H1 (cell line): ENCODE data around the gene MUC5AC. TPM values are rescaled to one million over a fixed set of nuclear protein-coding genes. Genes with fewer than 3 reads are reported as not detected.
"Not testable (repeated sequence)": the region's sequence is repeated elsewhere in the genome, so short reads cannot be mapped to it uniquely, and the experiment has no call there.

Experiments used
- CTCF ChIA-PET: fragments of 300-600 bp; sonication (Branson Sonifier 250); formaldehyde crosslinking; loops from one replicate; lab custom pipeline; 2021; ENCODE audit not compliant: partially characterized antibody; lab: Charles Lee
- POLR2A ChIA-PET: fragments of 300-600 bp; sonication (Branson Sonifier 250); formaldehyde crosslinking; loops from one replicate; lab custom pipeline; 2021; ENCODE audit warnings: inconsistent platforms; ENCODE audit not compliant: partially characterized antibody; lab: Charles Lee
- DNase-seq, 2 experiments: peaks; one replicate each; pipeline versions ENCODE4 v3.0.0 to v3.0.0-alpha.2; 2010 to 2022; ENCODE audit warnings: low spot score in 2 of 2, low read depth in 1 of 2, mixed read lengths in 1 of 2
- FAIRE-seq: peaks from 2 replicates; lab custom pipeline; 2011; peaks lifted over from hg19 to GRCh38; lab: Jason Lieb, UNC
- H2AFZ ChIP-seq: 2 replicates; pipeline ENCODE4 v1.8.1; 2012; ENCODE audit warnings: low read length, inconsistent platforms
- H2AK5ac ChIP-seq: 2 replicates; pipeline ENCODE4 v1.6.1; 2013; ENCODE audit warnings: low read depth, low read length
- H2BK120ac ChIP-seq: replicated peaks from 2 replicates; pipeline ENCODE3; 2013; ENCODE audit warnings: low read depth, low read length, inconsistent platforms
- H2BK12ac ChIP-seq: 2 replicates; pipeline ENCODE4 v1.6.1; 2013; ENCODE audit warnings: low read depth, low read length
- H2BK15ac ChIP-seq: 2 replicates; pipeline ENCODE4 v1.6.1; 2013; ENCODE audit warnings: low read length
- H2BK20ac ChIP-seq: 2 replicates; pipeline ENCODE4 v1.6.1; 2013; ENCODE audit warnings: low read length
- H2BK5ac ChIP-seq: 2 replicates; pipeline ENCODE4 v1.6.1; 2013; ENCODE audit warnings: low read depth, low read length
- H3K14ac ChIP-seq: 2 replicates; pipeline ENCODE4 v1.6.1; 2013; ENCODE audit warnings: inconsistent platforms; ENCODE audit not compliant: insufficient read length
- H3K18ac ChIP-seq: 2 replicates; pipeline ENCODE4 v1.6.1; 2013; ENCODE audit warnings: low read length; ENCODE audit errors: extremely low read depth
- H3K23ac ChIP-seq: 2 replicates; pipeline ENCODE4 v1.6.1; 2013; ENCODE audit warnings: inconsistent platforms; ENCODE audit not compliant: insufficient read length
- H3K23me2 ChIP-seq: 2 replicates; pipeline ENCODE4 v1.6.1; 2013; ENCODE audit warnings: low read depth, low read length
- H3K27ac ChIP-seq: 2 replicates; pipeline ENCODE4 v1.6.1; 2011; ENCODE audit warnings: low read depth, low read length, inconsistent platforms
- H3K27me3 ChIP-seq, 4 experiments: replicated peaks in 1 of 4; 1 replicate in 1 of 4; 2 replicates in 3 of 4; pipeline versions ENCODE4 v1.6.1 to v1.8.1; 2011 to 2013; ENCODE audit warnings: low read length in 3 of 4, mild to moderate bottlenecking in 3 of 4, inconsistent platforms in 2 of 4, mixed read lengths in 2 of 4, moderate library complexity in 1 of 4; ENCODE audit not compliant: control insufficient read depth in 3 of 4, insufficient read depth in 3 of 4; ENCODE audit errors: extremely low read depth in 1 of 4
- H3K36me3 ChIP-seq, 4 experiments: 2 replicates each; pipeline versions ENCODE4 v1.6.1 to v1.8.1; 2011 to 2013; ENCODE audit warnings: mild to moderate bottlenecking in 4 of 4, low read length in 3 of 4, moderate library complexity in 2 of 4, control low read depth in 1 of 4, inconsistent platforms in 1 of 4; ENCODE audit not compliant: insufficient read depth in 4 of 4, control insufficient read depth in 2 of 4
- H3K4ac ChIP-seq: replicated peaks from 2 replicates; pipeline ENCODE3; 2013; ENCODE audit warnings: low read length, low read depth, mixed read lengths, inconsistent platforms; ENCODE audit not compliant: insufficient read length
- H3K4me1 ChIP-seq, 4 experiments: replicated peaks in 1 of 4; 1 replicate in 1 of 4; 2 replicates in 3 of 4; pipeline versions ENCODE4 v1.6.1 to v1.8.1; 2011 to 2013; ENCODE audit warnings: low read length in 3 of 4, inconsistent platforms in 2 of 4, mixed read lengths in 1 of 4; ENCODE audit not compliant: insufficient read depth in 4 of 4, control insufficient read depth in 3 of 4
- H3K4me2 ChIP-seq, 2 experiments: 2 replicates each; pipeline versions ENCODE4 v1.6.1 to v1.8.1; 2011 to 2013; ENCODE audit warnings: low read depth in 2 of 2, low read length in 2 of 2, control low read depth in 1 of 2, inconsistent platforms in 1 of 2, mild to moderate bottlenecking in 1 of 2; ENCODE audit not compliant: insufficient read depth in 1 of 2
- H3K4me3 ChIP-seq, 4 experiments: fragments of 200-600, 300-600 bp in 1 of 4; sonication (generic), shearing (Covaris generic), sonication (Bioruptor Twin) in 1 of 4; 2 replicates each; pipeline versions ENCODE4 v1.5.1 to v1.8.1; 2011 to 2016; ENCODE audit warnings: low read length in 4 of 4, low read depth in 3 of 4, control low read depth in 2 of 4, inconsistent platforms in 2 of 4, mild to moderate bottlenecking in 2 of 4, mixed read lengths in 1 of 4, moderate library complexity in 1 of 4; ENCODE audit not compliant: insufficient read depth in 2 of 4; ENCODE audit errors: extremely low read depth in 1 of 4
- H3K56ac ChIP-seq: replicated peaks from 2 replicates; pipeline ENCODE3; 2013; ENCODE audit warnings: low read depth, mild to moderate bottlenecking, mixed read lengths, low read length, inconsistent platforms; ENCODE audit not compliant: insufficient read length
- H3K79me1 ChIP-seq: 2 replicates; pipeline ENCODE4 v1.6.1; 2013; ENCODE audit warnings: low read depth, low read length, control low read depth
- H3K79me2 ChIP-seq, 2 experiments: 2 replicates each; pipeline versions ENCODE4 v1.6.1 to v1.8.1; 2012 to 2013; ENCODE audit warnings: low read length in 2 of 2, mild to moderate bottlenecking in 2 of 2, inconsistent platforms in 1 of 2; ENCODE audit not compliant: insufficient read depth in 2 of 2, control insufficient read depth in 1 of 2
- H3K9ac ChIP-seq, 4 experiments: replicated peaks in 1 of 4; 1 replicate in 1 of 4; 2 replicates in 3 of 4; pipeline versions ENCODE4 v1.6.1 to v1.8.1; 2011 to 2013; ENCODE audit warnings: low read depth in 3 of 4, low read length in 3 of 4, control low read depth in 2 of 4, mild to moderate bottlenecking in 2 of 4, moderate library complexity in 2 of 4, inconsistent platforms in 1 of 4; ENCODE audit errors: extremely low read depth in 1 of 4
- H3K9me3 ChIP-seq, 2 experiments: 2 replicates each; pipeline versions ENCODE4 v1.6.1 to v1.8.1; 2012 to 2013; ENCODE audit warnings: mild to moderate bottlenecking in 2 of 2, moderate library complexity in 2 of 2, control low read depth in 1 of 2, inconsistent platforms in 1 of 2, low read depth in 1 of 2, low read length in 1 of 2, mixed read lengths in 1 of 2; ENCODE audit not compliant: insufficient read depth in 2 of 2
- H4K20me1 ChIP-seq, 2 experiments: replicated peaks in 1 of 2; 2 replicates each; pipeline versions ENCODE3 to v1.8.1; 2011 to 2013; ENCODE audit warnings: inconsistent platforms in 2 of 2, low read length in 2 of 2, mild to moderate bottlenecking in 1 of 2; ENCODE audit not compliant: insufficient read depth in 2 of 2, control insufficient read depth in 1 of 2
- H4K5ac ChIP-seq: 2 replicates; pipeline ENCODE4 v1.6.1; 2013; ENCODE audit warnings: low read length, low read depth, mixed read lengths, inconsistent platforms; ENCODE audit not compliant: insufficient read length
- H4K8ac ChIP-seq: 2 replicates; pipeline ENCODE4 v1.8.0; 2013; ENCODE audit warnings: mild to moderate bottlenecking, moderate library complexity, low read length, inconsistent platforms; ENCODE audit not compliant: insufficient read depth; ENCODE audit errors: extremely low read depth
- H4K91ac ChIP-seq: replicated peaks from 2 replicates; pipeline ENCODE3; 2013; ENCODE audit warnings: low read length, mixed read lengths, inconsistent platforms; ENCODE audit not compliant: insufficient read length
- WGBS, 2 experiments: shearing (Covaris generic) in 1 of 2; methylation state at CpG; one replicate each; pipeline versions ENCODE4 v1.1.6 to v1.1.7; 2013 to 2015; ENCODE audit warnings: low lambda C conversion rate in 2 of 2, mixed read lengths in 2 of 2, inconsistent platforms in 1 of 2, low coverage in 1 of 2, missing lambda C conversion rate in 1 of 2; ENCODE audit not compliant: insufficient replicate concordance in 2 of 2, insufficient coverage in 1 of 2, insufficient read length in 1 of 2; ENCODE audit errors: extremely low coverage in 1 of 2, missing lambda C conversion rate in 1 of 2; 5-methylcytosine and 5-hydroxymethylcytosine counted together
- polyA plus RNA-seq, 7 experiments: library from polyadenylated mRNA; depleted of rRNA in 3 of 7; stranded (reverse) in 5 of 7; unstranded in 2 of 7; fragments of >200 nt in 5 of 7; fragments of 200-250 nt in 2 of 7; gene quantifications; 1 replicate in 5 of 7; 2 replicates in 1 of 7; 4 replicates in 1 of 7; pipeline versions ENCODE4 v1.2.1 to v1.2.3, GENCODE V29; 2011 to 2013; ENCODE audit warnings: missing spikeins in 2 of 7, mixed read lengths in 2 of 7
- total RNA-seq: library from RNA; stranded (reverse); fragmentation: NEBNext Ultra II Directional; extraction: Animal tissue kit (Norgen Biotek cat#: 25700); gene quantifications from 2 replicates; pipeline ENCODE4 v1.2.1, GENCODE V29; 2021

Gene MUC5AC
- total and polyA plus RNA-seq, 2 of the 8 experiments (the other 6 are each of a cell fraction or from before 2014, with no cell fraction given) = not detected

DNA sequence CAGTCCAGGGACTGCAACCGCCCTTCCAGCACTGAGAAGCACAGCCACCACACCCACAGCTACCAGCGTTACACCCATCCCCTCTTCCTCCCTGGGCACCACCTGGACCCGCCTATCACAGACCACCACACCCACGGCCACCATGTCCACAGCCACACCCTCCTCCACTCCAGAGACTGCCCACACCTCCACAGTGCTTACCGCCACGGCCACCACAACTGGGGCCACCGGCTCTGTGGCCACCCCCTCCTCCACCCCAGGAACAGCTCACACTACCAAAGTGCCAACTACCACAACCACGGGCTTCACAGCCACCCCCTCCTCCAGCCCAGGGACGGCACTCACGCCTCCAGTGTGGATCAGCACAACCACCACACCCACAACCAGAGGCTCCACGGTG is 85.0 kb downstream of the MUC5AC start:
- H3K79me1 ChIP-seq, H3K56ac ChIP-seq, H3K14ac ChIP-seq, H2BK120ac ChIP-seq, H2AK5ac ChIP-seq, H3K79me2 ChIP-seq, H4K20me1 ChIP-seq, DNase-seq, H3K4me1 ChIP-seq, H2BK15ac ChIP-seq, CTCF ChIA-PET, H3K4me3 ChIP-seq, H2BK5ac ChIP-seq, H3K23ac ChIP-seq, H2BK20ac ChIP-seq, H4K8ac ChIP-seq, H3K9ac ChIP-seq, H4K91ac ChIP-seq, H4K5ac ChIP-seq, H2BK12ac ChIP-seq, H3K23me2 ChIP-seq, FAIRE-seq, H3K36me3 ChIP-seq, H3K18ac ChIP-seq, POLR2A ChIA-PET, H3K4me2 ChIP-seq, H3K27ac ChIP-seq, H3K27me3 ChIP-seq, H2AFZ ChIP-seq, H3K4ac ChIP-seq: not testable (repeated sequence)
- 71% methylated on average over 4 of the region's 11 CpGs; no CpG with 5 or more reads in 1 of the 2 experiments for WGBS, 2 experiments
- H3K9me3 ChIP-seq = peaks cover 6 to 57% of the 10 kb centered on the region in 2 experiments; a peak in 3 of 4 replicates

GRCh38 chr11:1243521-1243920 is 85.8 kb downstream of the MUC5AC start:
- H4K20me1 ChIP-seq, H2BK120ac ChIP-seq, H3K14ac ChIP-seq, H4K8ac ChIP-seq, POLR2A ChIA-PET, H3K79me2 ChIP-seq, H2BK15ac ChIP-seq, H2AK5ac ChIP-seq, H3K23me2 ChIP-seq, H3K4me1 ChIP-seq, DNase-seq, H2AFZ ChIP-seq, H3K4me3 ChIP-seq, CTCF ChIA-PET, H3K56ac ChIP-seq, H3K4ac ChIP-seq, H4K91ac ChIP-seq, H2BK12ac ChIP-seq, H3K79me1 ChIP-seq, H3K27me3 ChIP-seq, H3K27ac ChIP-seq, H2BK20ac ChIP-seq, H4K5ac ChIP-seq, H3K9ac ChIP-seq, H3K18ac ChIP-seq, H2BK5ac ChIP-seq, H3K36me3 ChIP-seq, FAIRE-seq, H3K4me2 ChIP-seq, H3K23ac ChIP-seq: not testable (repeated sequence)
- H3K9me3 ChIP-seq = peaks cover 6 to 61% of the 10 kb centered on the region in 2 experiments; a peak in 3 of 4 replicates
- WGBS, 2 experiments = 95% methylated on average over 10 of the region's 18 CpGs; no CpG with 5 or more reads in 1 of the 2 experiments
